ENCODE results near the gene SH3GLB1. TPM values are rescaled to one million over a fixed set of nuclear protein-coding genes. Genes with fewer than 3 reads are reported as not detected.

Gene SH3GLB1
- total and polyA plus RNA-seq, 2 donors (not counting 1 experiment from before 2014, with no cell fraction given): 41.5 to 80.2 TPM

- TF ChIP-seq EZH2 (IDR thresholded peaks at IDR 0.05; ENCODE audit: low read length, missing control alignments): no peak
- TF ChIP-seq, protein P1, sequence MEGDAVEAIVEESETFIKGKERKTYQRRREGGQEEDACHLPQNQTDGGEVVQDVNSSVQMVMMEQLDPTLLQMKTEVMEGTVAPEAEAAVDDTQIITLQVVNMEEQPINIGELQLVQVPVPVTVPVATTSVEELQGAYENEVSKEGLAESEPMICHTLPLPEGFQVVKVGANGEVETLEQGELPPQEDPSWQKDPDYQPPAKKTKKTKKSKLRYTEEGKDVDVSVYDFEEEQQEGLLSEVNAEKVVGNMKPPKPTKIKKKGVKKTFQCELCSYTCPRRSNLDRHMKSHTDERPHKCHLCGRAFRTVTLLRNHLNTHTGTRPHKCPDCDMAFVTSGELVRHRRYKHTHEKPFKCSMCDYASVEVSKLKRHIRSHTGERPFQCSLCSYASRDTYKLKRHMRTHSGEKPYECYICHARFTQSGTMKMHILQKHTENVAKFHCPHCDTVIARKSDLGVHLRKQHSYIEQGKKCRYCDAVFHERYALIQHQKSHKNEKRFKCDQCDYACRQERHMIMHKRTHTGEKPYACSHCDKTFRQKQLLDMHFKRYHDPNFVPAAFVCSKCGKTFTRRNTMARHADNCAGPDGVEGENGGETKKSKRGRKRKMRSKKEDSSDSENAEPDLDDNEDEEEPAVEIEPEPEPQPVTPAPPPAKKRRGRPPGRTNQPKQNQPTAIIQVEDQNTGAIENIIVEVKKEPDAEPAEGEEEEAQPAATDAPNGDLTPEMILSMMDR (conservative IDR thresholded peaks at IDR 0.05 in 1 of 2, IDR thresholded peaks at IDR 0.05 in 1 of 2; ENCODE audit: low read depth in 1 of 2, low read length in 2 of 2): no peak
- H4K20me1 ChIP-seq (ENCODE audit: control insufficient read depth, extremely low read depth, insufficient read depth, low read length): no peaks in the 10 kb centered on the region
- H3K27me3 ChIP-seq (ENCODE audit: control insufficient read depth, insufficient read depth, low read length): no peaks in the 10 kb centered on the region
- no peak overlapping the region for H3K9ac ChIP-seq (ENCODE audit: insufficient read depth, low read length)
- H3K9me3 ChIP-seq (ENCODE audit: control insufficient read depth, insufficient read depth, low read depth, low read length): no peaks in the 10 kb centered on the region
- H3K4me2 ChIP-seq (ENCODE audit: extremely low read depth, insufficient read depth, low read length): no peak overlapping the region
- H2AFZ ChIP-seq (ENCODE audit: low read length): no peak overlapping the region
- DNase-seq (ENCODE audit: low read depth in 2 of 2): peak in 1 of 2 donors; percentile 66
- no peak overlapping the region for H3K4me3 ChIP-seq (replicated peaks in 1 of 4; ENCODE audit: control extremely low read depth in 1 of 4, insufficient read depth in 1 of 4, low read depth in 3 of 4, low read length in 4 of 4)
- no peak overlapping the region for H3K27ac ChIP-seq (ENCODE audit: insufficient read depth, low read length)
- no peaks in the 10 kb centered on the region for H3K4me1 ChIP-seq (ENCODE audit: control insufficient read depth, extremely low read depth, insufficient read depth, low read length)
- H3K79me2 ChIP-seq (ENCODE audit: control insufficient read depth, insufficient read depth, low read length): peaks cover 46% of the 10 kb centered on the region
- H3K36me3 ChIP-seq (ENCODE audit: control insufficient read depth, insufficient read depth, low read length): peaks cover 2% of the 10 kb centered on the region
Observed at GRCh38 chr1:86718786-86719185, 14.4 kb downstream of the SH3GLB1 start.

GRCh38 chr1:86731416-86731815 lies 27.0 kb downstream of the SH3GLB1 start:
- H3K36me3 ChIP-seq (ENCODE audit: control insufficient read depth, insufficient read depth, low read length): peaks cover 7% of the 10 kb centered on the region

GRCh38 chr1:86733340-86733739 lies 29.0 kb downstream of the SH3GLB1 start:
- no peak overlapping the region for H3K4me3 ChIP-seq (replicated peaks in 1 of 4; ENCODE audit: control extremely low read depth in 1 of 4, insufficient read depth in 1 of 4, low read depth in 3 of 4, low read length in 4 of 4)
- TF ChIP-seq, protein P1 (conservative IDR thresholded peaks at IDR 0.05 in 1 of 2, IDR thresholded peaks at IDR 0.05 in 1 of 2; ENCODE audit: low read depth in 1 of 2, low read length in 2 of 2): no peak
- TF ChIP-seq EZH2 (IDR thresholded peaks at IDR 0.05; ENCODE audit: low read length, missing control alignments): no peak
- H3K9ac ChIP-seq (ENCODE audit: insufficient read depth, low read length): no peak overlapping the region
- no peak overlapping the region for H2AFZ ChIP-seq (ENCODE audit: low read length)
- DNase-seq (ENCODE audit: low read depth in 2 of 2): no peak
- H3K9me3 ChIP-seq (ENCODE audit: control insufficient read depth, insufficient read depth, low read depth, low read length): no peaks in the 10 kb centered on the region
- H3K27me3 ChIP-seq (ENCODE audit: control insufficient read depth, insufficient read depth, low read length): no peaks in the 10 kb centered on the region
- H3K36me3 ChIP-seq (ENCODE audit: control insufficient read depth, insufficient read depth, low read length): peaks cover 8% of the 10 kb centered on the region
- H3K4me1 ChIP-seq (ENCODE audit: control insufficient read depth, extremely low read depth, insufficient read depth, low read length): no peaks in the 10 kb centered on the region
- no peaks in the 10 kb centered on the region for H3K79me2 ChIP-seq (ENCODE audit: control insufficient read depth, insufficient read depth, low read length)
- no peak overlapping the region for H3K4me2 ChIP-seq (ENCODE audit: extremely low read depth, insufficient read depth, low read length)
- no peak overlapping the region for H3K27ac ChIP-seq (ENCODE audit: insufficient read depth, low read length)
- no peaks in the 10 kb centered on the region for H4K20me1 ChIP-seq (ENCODE audit: control insufficient read depth, extremely low read depth, insufficient read depth, low read length)

More at GRCh38 chr1:86731416-86731815, 27.0 kb downstream of the SH3GLB1 start:
- Histone ChIP-seq H4K20me1 (ENCODE audit: control insufficient read depth, extremely low read depth, insufficient read depth, low read length) (no peaks in the 10 kb centered on the region), H2AFZ (ENCODE audit: low read length) (no peak overlapping the region), H3K27me3 (ENCODE audit: control insufficient read depth, insufficient read depth, low read length) (no peaks in the 10 kb centered on the region), H3K27ac (ENCODE audit: insufficient read depth, low read length) (no peak overlapping the region), H3K79me2 (ENCODE audit: control insufficient read depth, insufficient read depth, low read length) (no peaks in the 10 kb centered on the region), H3K4me3 (replicated peaks in 1 of 4; ENCODE audit: control extremely low read depth in 1 of 4, insufficient read depth in 1 of 4, low read depth in 3 of 4, low read length in 4 of 4) (no peak overlapping the region), H3K4me2 (ENCODE audit: extremely low read depth, insufficient read depth, low read length) (no peak overlapping the region), H3K9me3 (ENCODE audit: control insufficient read depth, insufficient read depth, low read depth, low read length) (no peaks in the 10 kb centered on the region), H3K4me1 (ENCODE audit: control insufficient read depth, extremely low read depth, insufficient read depth, low read length) (no peaks in the 10 kb centered on the region), H3K9ac (ENCODE audit: insufficient read depth, low read length) (no peak overlapping the region)
- DNase-seq (ENCODE audit: low read depth in 2 of 2): no peak
- TF ChIP-seq, protein P1 (conservative IDR thresholded peaks at IDR 0.05 in 1 of 2, IDR thresholded peaks at IDR 0.05 in 1 of 2; ENCODE audit: low read depth in 1 of 2, low read length in 2 of 2): no peak
- no peak for TF ChIP-seq EZH2 (IDR thresholded peaks at IDR 0.05; ENCODE audit: low read length, missing control alignments)
